Measurements from ENCODE around the gene VIL1.

DNA sequence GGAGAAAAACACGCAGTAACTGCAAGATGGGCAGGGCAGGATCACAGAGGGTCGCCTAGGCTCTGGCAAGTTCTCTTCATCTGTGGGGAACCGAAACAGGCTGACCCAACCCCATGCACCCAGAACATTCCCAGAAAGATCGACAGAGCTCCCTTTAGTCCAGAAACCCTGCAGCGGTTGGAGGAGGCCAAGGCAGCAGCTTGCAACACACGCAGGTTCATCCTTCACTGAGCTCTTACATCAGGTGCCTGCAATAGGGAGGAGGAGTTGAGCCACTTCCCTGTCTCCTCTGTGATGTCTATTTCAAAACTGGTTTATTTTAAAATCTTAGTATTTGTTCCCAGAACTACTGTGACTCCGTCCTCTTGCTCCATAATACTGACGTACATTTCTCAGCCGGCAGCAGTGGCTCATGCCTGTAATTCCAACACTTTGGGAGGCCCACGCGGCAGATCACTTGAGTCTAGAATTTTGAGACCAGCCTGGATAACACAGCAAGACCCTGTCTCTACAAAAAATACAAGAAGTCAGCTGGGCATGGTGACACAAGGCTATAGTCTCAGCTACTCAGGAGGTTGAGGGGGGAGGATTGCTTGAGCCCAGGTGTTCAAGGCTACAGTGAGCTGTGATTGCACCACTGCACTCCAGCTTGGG lies 48.4 kb upstream of the VIL1 start:
- TF ChIP-seq, protein P1, sequence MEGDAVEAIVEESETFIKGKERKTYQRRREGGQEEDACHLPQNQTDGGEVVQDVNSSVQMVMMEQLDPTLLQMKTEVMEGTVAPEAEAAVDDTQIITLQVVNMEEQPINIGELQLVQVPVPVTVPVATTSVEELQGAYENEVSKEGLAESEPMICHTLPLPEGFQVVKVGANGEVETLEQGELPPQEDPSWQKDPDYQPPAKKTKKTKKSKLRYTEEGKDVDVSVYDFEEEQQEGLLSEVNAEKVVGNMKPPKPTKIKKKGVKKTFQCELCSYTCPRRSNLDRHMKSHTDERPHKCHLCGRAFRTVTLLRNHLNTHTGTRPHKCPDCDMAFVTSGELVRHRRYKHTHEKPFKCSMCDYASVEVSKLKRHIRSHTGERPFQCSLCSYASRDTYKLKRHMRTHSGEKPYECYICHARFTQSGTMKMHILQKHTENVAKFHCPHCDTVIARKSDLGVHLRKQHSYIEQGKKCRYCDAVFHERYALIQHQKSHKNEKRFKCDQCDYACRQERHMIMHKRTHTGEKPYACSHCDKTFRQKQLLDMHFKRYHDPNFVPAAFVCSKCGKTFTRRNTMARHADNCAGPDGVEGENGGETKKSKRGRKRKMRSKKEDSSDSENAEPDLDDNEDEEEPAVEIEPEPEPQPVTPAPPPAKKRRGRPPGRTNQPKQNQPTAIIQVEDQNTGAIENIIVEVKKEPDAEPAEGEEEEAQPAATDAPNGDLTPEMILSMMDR (conservative IDR thresholded peaks at IDR 0.05 in 1 of 2, IDR thresholded peaks at IDR 0.05 in 1 of 2; ENCODE audit: low read depth in 1 of 2, low read length in 2 of 2), result no peak
- no peak for TF ChIP-seq EZH2 (IDR thresholded peaks at IDR 0.05; ENCODE audit: low read length, missing control alignments)
